Vagina (tissue), 2 donors: Measurements from ENCODE around the gene MYO1E. TPM values are rescaled to one million over a fixed set of nuclear protein-coding genes. Genes with fewer than 3 reads are reported as not detected.
A peak's percentile ranks its signal among the peaks of the same experiment; 100 is the strongest.

ENCODE experiments used
- DNase-seq, 2 donors: peaks; one replicate each; pipeline ENCODE4 v3.0.0-alpha.2; 2017; ENCODE audit errors: extremely low spot score in 2 of 2
- H3K27ac ChIP-seq: fragments of 200-600 bp; sonication (generic); one replicate; pipeline ENCODE4 v1.5.1; 2019
- H3K27me3 ChIP-seq: fragments of 200-600 bp; sonication (generic); one replicate; pipeline ENCODE4 v1.5.1; 2019
- H3K36me3 ChIP-seq, 2 donors: fragments of 200-600 bp; sonication (generic); one replicate each; pipeline ENCODE4 v1.5.1; 2017 to 2019
- H3K4me1 ChIP-seq: fragments of 200-600 bp; sonication (generic); one replicate; pipeline ENCODE4 v1.5.1; 2019
- H3K4me3 ChIP-seq, 2 donors: fragments of 200-600 bp; sonication (generic); 1 replicate in 1 of 2; 2 replicates in 1 of 2; pipeline ENCODE4 v1.5.1; 2016 to 2019
- H3K9me3 ChIP-seq: fragments of 200-600 bp; sonication (generic); one replicate; pipeline ENCODE4 v1.5.1; 2019
- POLR2A ChIP-seq, 2 donors: fragments of 450-650 bp; IDR thresholded peaks; one replicate each; pipeline ENCODE4 v1.6.1; 2017; ENCODE audit warnings: antibody characterized with exemption in 2 of 2, mild to moderate bottlenecking in 2 of 2, moderate library complexity in 2 of 2
- POLR2AphosphoS5 ChIP-seq, 2 donors: sonication (generic); formaldehyde crosslinking; IDR thresholded peaks; one replicate each; pipeline ENCODE4 v1.9.0; 2017; ENCODE audit warnings: antibody characterized with exemption in 2 of 2, mild to moderate bottlenecking in 2 of 2, low read depth in 1 of 2; ENCODE audit not compliant: insufficient read depth in 1 of 2
- intact Hi-C: fragments of 100-400 bp; cut with DNase I; formaldehyde crosslinking; loops from one replicate; pipeline ENCODE4 v1.15.1; 2023
- total RNA-seq: library from RNA; depleted of rRNA; stranded (reverse); fragments of >200 nt; gene quantifications from one replicate; pipeline ENCODE4 v1.2.3, GENCODE V29; 2016
- TF ChIP-seq, protein P1 (sequence below), 3 experiments: fragments of 450-650 bp in 2 of 3; fragments of 200-600 bp in 1 of 3; sonication (generic) in 1 of 3; IDR thresholded peaks; one replicate each; pipeline ENCODE4 v1.5.1; 2017 to 2019; ENCODE audit warnings: antibody characterized with exemption in 3 of 3, mild to moderate bottlenecking in 2 of 3, moderate library complexity in 2 of 3

MYO1E gene
- total RNA-seq, 1 donor from 2014 or later, result 16.9 TPM

DNA sequence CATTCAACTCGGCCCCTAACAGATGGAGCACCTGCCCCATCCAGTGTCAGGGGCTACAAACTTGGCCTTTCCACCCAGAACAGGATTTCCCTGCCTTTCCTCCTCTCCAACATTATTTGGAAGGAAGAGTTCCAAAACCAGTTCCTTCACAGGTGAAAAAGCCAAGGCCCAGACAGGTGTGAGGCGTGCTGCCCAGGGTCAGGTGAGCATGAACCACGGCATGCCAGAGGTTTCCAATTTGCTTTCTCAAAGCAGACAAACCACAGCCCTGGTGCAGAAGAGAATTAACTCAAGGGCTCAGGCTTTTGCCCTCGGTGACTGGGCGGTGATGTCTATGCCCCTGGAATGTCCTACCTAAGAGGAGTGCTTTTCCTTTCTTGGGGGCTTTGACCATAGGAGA is 122.9 kb downstream of the MYO1E start:
- no peak for DNase-seq
- Histone ChIP-seq H3K9me3 (no peaks in the 10 kb centered on the region), H3K27me3 (no peaks in the 10 kb centered on the region), H3K27ac (no peak overlapping the region), H3K4me3 (no peak overlapping the region), H3K36me3 (no peaks in the 10 kb centered on the region), H3K4me1 (no peaks in the 10 kb centered on the region)
- TF ChIP-seq POLR2AphosphoS5 (IDR thresholded peaks at IDR 0.05; ENCODE audit: insufficient read depth in 1 of 2, low read depth in 1 of 2) (no peak), POLR2A (IDR thresholded peaks at IDR 0.05) (no peak)
- TF ChIP-seq, protein P1, sequence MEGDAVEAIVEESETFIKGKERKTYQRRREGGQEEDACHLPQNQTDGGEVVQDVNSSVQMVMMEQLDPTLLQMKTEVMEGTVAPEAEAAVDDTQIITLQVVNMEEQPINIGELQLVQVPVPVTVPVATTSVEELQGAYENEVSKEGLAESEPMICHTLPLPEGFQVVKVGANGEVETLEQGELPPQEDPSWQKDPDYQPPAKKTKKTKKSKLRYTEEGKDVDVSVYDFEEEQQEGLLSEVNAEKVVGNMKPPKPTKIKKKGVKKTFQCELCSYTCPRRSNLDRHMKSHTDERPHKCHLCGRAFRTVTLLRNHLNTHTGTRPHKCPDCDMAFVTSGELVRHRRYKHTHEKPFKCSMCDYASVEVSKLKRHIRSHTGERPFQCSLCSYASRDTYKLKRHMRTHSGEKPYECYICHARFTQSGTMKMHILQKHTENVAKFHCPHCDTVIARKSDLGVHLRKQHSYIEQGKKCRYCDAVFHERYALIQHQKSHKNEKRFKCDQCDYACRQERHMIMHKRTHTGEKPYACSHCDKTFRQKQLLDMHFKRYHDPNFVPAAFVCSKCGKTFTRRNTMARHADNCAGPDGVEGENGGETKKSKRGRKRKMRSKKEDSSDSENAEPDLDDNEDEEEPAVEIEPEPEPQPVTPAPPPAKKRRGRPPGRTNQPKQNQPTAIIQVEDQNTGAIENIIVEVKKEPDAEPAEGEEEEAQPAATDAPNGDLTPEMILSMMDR (IDR thresholded peaks at IDR 0.05), result no peak
- intact Hi-C loops, result no loop called here

DNA sequence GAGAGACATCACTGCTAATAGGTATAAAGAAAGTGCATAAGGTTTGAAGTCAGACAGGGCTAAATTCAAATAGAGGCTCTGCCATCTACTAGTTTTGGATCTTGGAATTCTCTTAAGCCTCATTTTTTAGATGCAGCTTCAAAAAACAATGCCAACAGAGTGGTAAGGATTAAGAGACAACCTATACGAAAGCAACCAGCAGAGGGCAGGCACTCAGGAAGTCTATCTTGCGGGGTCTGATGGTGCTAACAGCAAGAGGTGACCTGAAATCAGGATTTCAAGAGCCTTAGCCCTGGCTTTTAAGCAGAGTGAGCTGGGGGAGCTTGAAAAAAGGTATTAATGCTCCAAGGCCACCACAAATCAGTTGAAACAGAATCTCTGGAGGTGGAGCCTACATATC is 125.3 kb downstream of the MYO1E start:
- intact Hi-C loops, result no loop called here

DNA sequence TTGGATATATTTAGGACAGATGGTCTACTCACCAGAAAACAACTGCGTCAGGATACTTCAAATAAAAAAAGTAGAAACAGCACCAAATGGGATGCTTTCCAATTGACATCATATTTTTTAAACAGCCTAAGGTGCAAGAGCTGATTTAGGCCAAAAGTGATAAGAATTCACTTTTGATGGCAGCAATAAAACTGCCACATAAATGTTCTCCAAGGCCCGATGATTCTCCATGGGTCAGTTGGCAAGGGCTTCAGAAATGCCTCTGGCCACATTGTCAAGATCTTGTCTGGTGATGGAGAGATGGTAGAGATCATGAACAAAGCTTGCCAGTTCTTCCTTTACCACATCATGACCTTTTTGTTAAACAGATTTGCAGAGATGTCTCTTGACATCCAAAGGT is 127.1 kb downstream of the MYO1E start:
- H3K27me3 ChIP-seq, result no peaks in the 10 kb centered on the region
- no peak overlapping the region for H3K27ac ChIP-seq
- TF ChIP-seq POLR2A (IDR thresholded peaks at IDR 0.05), result no peak
- TF ChIP-seq POLR2AphosphoS5 (IDR thresholded peaks at IDR 0.05; ENCODE audit: insufficient read depth in 1 of 2, low read depth in 1 of 2), result no peak
- TF ChIP-seq, protein P1 (IDR thresholded peaks at IDR 0.05), result no peak
- no peaks in the 10 kb centered on the region for H3K9me3 ChIP-seq
- H3K4me1 ChIP-seq, result no peaks in the 10 kb centered on the region
- no peaks in the 10 kb centered on the region for H3K36me3 ChIP-seq
- intact Hi-C loops, result no loop called here
- no peak overlapping the region for H3K4me3 ChIP-seq
- no peak for DNase-seq

More for the DNA sequence above, 125.3 kb downstream of the MYO1E start:
- no peaks in the 10 kb centered on the region for H3K27me3 ChIP-seq
- DNase-seq, result no peak
- H3K4me1 ChIP-seq, result no peaks in the 10 kb centered on the region
- no peaks in the 10 kb centered on the region for H3K36me3 ChIP-seq
- no peak overlapping the region for H3K27ac ChIP-seq
- no peak for TF ChIP-seq POLR2AphosphoS5 (IDR thresholded peaks at IDR 0.05; ENCODE audit: insufficient read depth in 1 of 2, low read depth in 1 of 2)
- TF ChIP-seq, protein P1 (IDR thresholded peaks at IDR 0.05), result peak in 1 of 3 experiments; percentile 46
- no peaks in the 10 kb centered on the region for H3K9me3 ChIP-seq
- no peak overlapping the region for H3K4me3 ChIP-seq

DNA sequence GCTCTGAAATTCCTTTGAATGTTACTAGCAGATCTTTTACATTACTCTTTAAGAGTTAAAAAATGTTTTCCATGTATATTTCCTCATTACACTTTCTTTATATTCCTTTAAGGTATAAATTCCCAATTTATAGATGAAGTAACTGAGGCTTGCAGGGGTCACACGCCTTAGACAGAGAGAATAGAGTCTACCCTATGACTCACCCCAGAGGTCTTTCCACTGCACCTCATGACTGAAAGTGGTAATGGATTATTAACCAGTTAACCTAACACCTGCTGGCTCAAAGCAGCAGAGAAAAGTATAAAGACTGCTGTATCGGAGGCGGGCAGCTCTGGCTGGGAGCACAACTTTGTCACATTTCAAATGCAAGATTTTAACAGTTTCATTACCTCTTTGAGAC is 128.3 kb downstream of the MYO1E start:
- H3K4me1 ChIP-seq, result peaks cover 8% of the 10 kb centered on the region
- intact Hi-C loops, result no loop called here
- H3K4me3 ChIP-seq, result no peak overlapping the region
- no peaks in the 10 kb centered on the region for H3K9me3 ChIP-seq
- no peaks in the 10 kb centered on the region for H3K36me3 ChIP-seq
- no peak overlapping the region for H3K27ac ChIP-seq
- no peaks in the 10 kb centered on the region for H3K27me3 ChIP-seq
- TF ChIP-seq POLR2AphosphoS5 (IDR thresholded peaks at IDR 0.05; ENCODE audit: insufficient read depth in 1 of 2, low read depth in 1 of 2) (no peak), POLR2A (IDR thresholded peaks at IDR 0.05) (no peak)
- TF ChIP-seq, protein P1 (IDR thresholded peaks at IDR 0.05), result no peak
- no peak for DNase-seq

DNA sequence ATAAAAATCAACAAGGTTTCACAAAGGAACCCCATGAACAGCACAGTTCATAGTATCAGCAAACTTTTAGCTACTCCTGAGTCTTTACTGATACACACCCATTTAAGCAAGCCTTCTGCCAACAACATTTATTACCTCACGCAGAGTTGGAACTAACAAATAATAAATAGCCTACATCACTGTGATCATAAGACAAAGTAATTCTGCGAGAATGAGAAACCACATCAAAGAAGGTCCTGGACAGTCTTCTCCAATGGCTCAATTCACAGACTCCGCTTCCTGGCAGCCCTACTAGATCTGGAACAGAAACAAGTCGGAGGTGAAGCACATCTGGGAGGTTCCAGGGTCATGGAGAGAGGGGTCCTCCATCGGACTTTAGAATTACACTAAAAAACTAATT is 129.0 kb downstream of the MYO1E start:
- no peak overlapping the region for H3K4me3 ChIP-seq
- no peaks in the 10 kb centered on the region for H3K36me3 ChIP-seq
- H3K9me3 ChIP-seq, result no peaks in the 10 kb centered on the region
- H3K27me3 ChIP-seq, result no peaks in the 10 kb centered on the region
- intact Hi-C loops, result no loop called here
- no peak for DNase-seq
- TF ChIP-seq, protein P1 (IDR thresholded peaks at IDR 0.05), result no peak
- no peak for TF ChIP-seq POLR2A (IDR thresholded peaks at IDR 0.05)
- TF ChIP-seq POLR2AphosphoS5 (IDR thresholded peaks at IDR 0.05; ENCODE audit: insufficient read depth in 1 of 2, low read depth in 1 of 2), result no peak
- peaks cover 8% of the 10 kb centered on the region for H3K4me1 ChIP-seq
- no peak overlapping the region for H3K27ac ChIP-seq
